ENCODE data around the gene EDN2. TPM values are rescaled to one million over a fixed set of nuclear protein-coding genes. Genes with fewer than 3 reads are reported as not detected.

EDN2 gene
- polyA plus RNA-seq, 4 donors: 1.1 to 5.3 (median 2.5) TPM

DNA sequence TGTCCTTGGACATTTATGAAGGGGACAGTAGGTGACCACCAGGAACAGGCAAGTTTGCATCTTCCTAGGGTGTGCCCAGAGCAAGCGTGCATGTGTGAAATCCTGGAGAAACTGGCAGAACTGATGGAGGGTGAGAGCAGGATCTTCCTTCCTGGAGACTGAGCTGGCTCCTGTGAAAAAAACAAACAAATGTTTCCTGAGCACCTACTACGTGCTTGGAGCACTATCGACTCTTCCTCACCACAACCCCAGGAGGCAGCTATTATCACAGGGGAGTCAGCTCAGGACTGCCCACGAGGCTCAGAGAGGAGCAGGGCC, 1.5 kb upstream of the EDN2 start:
- DNase-seq (ENCODE audit: low read depth in 4 of 4, low spot score in 3 of 4): no peak

DNA sequence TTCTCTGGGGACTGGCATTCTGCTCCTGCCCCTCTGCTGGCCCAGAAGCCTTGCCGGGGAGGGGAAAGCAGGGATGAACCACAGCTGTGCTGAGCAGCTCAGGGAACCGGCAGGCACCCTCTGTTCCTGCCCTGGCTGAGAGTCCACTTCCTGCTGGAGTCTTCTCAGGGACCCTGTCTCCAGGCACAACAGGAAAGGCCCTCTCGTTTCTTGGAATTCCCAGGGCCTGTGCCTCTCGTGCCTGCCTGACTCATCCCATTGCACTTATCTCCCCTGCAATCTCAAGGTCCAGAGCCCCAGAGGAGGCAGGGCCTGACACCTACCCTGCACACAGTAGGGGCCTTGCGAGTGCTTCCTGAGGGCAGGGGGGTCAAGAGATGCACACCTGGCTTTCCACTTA, 1.1 kb upstream of the EDN2 start:
- no peak for DNase-seq (ENCODE audit: low read depth in 4 of 4, low spot score in 3 of 4)

DNA sequence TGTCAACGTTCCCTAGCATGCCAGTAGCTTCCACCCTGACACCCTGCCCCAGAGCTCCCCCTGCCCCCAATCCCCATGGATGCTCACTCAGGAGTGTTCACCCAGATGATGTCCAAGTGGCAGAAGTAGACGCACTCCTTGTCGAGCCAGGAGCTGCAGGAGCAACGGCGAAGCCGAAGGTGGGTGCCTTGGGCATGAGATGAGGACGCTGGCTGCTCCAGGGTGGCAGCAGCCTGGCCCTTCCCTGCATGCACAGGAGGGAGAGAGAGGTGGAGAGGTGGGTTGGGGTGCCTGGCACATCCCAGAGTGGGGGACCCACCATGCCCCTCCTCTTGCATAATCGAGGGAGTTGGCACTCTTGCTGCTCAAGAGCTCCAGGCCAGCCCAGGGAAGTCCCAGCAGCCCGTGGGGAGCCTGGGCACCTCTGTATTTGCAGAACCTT, 502 bp downstream of the EDN2 start:
- no peak for DNase-seq (ENCODE audit: low read depth in 4 of 4, low spot score in 3 of 4)

DNA sequence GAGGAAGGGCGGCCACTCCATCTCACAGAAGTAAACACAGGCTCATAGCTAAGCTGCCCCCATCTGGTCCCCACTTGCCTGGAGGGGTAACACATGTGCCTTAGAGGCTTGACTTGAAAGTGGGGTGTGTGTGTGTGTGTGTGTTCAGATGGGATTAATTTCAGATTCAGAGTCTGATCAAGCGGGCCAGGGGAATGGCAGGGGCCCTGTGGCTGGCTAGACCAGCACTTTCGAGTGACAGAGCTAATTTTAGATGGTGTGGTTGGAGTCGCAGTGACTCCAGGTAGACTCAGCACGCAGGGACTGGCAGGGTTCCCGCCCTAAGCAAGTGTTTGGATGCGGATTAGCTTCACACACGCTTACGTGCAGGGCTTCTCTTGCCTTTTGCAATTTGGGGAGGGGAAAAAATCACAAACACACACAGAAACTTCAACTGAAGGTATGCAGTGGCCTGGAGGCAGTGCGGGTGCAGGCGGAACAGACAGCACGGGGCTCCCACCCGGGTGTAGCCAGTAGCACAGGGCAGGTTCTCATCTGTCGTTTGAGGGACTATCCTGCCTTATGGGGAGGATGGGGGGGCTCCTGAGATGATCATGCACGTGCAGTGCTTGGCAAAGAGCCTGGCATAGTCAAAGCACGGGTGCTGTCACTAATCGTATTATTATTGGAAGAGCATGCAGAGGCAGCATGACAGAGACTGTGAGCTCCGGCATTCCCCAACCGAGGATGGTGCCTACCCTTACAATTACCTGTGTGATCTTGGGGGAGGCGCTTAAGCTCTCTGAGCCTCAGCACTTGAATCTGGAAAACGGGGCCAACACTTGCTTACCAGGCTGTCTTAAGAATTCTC, 1.3 kb downstream of the EDN2 start:
- no peak for DNase-seq (ENCODE audit: low read depth in 4 of 4, low spot score in 3 of 4)

DNA sequence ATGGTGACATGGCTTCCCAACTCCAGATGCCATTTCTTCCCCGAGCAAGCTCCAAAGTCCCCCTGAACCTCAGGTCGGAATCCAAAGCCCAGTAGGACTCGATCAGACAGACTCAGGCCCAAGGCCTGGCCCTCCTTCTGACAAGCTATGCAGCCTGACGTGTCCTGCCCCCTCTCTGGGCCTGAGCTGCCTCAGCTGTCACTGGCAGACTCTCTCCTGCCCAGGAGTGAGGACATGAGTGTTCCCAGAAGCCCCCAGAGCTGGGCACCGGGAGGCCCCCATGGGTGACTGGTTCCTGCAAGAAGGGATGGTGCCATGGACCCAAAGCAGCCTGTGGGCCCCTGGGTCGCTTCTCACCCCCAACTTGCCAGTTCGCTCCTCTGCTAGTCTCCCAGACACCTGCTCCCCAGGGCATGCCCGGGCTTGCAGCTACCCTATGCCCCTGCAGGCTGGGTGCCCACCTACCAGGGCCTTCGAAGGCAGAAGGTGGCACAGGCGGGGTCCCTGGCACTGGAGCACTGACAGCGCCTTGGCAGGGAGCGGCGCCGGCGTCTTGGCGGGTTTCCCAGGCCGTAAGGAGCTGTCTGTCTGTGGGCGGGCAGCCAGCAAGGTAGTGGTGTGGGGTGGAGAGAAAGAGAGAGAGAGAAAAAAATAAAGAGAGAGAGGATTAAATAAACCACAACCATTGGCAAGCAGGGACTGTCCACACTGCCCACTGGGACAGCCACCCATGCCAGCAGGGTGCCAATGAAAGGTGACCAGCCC, 2.3 kb downstream of the EDN2 start:
- no peak for DNase-seq (ENCODE audit: low read depth in 4 of 4, low spot score in 3 of 4)

DNA sequence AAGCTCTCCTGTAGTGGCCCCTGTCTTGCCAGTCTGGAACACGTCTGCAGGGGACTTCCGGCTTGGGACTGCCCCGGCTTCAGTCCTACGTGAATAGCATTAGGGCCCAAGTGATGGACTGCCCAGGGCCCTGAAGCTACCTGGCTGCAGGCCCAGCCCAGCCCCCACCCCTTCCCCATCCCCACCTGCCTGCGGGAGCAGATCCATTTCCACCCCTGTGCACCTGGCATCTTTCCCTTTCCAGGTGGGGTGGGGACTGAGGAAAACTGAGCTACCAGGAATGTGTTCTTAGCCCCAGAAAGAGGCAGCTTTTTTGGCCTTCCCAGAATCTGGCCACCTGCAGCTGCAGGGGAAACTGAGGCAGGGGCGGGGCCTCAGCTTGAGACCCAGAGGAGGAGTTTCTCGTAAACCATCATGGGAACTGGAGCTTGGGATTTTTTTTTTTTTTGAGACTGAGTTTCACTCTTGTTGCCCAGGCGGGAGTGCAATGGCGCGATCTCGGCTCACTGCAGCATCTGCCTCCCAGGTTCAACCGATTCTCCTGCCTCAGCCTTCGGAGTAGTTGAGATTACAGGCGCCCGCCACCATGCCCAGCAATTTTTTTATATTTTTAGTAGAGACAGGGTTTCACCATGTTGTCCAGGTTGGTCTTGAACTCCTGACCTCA, 3.2 kb downstream of the EDN2 start:
- no peak for DNase-seq (ENCODE audit: low read depth in 4 of 4, low spot score in 3 of 4)

DNA sequence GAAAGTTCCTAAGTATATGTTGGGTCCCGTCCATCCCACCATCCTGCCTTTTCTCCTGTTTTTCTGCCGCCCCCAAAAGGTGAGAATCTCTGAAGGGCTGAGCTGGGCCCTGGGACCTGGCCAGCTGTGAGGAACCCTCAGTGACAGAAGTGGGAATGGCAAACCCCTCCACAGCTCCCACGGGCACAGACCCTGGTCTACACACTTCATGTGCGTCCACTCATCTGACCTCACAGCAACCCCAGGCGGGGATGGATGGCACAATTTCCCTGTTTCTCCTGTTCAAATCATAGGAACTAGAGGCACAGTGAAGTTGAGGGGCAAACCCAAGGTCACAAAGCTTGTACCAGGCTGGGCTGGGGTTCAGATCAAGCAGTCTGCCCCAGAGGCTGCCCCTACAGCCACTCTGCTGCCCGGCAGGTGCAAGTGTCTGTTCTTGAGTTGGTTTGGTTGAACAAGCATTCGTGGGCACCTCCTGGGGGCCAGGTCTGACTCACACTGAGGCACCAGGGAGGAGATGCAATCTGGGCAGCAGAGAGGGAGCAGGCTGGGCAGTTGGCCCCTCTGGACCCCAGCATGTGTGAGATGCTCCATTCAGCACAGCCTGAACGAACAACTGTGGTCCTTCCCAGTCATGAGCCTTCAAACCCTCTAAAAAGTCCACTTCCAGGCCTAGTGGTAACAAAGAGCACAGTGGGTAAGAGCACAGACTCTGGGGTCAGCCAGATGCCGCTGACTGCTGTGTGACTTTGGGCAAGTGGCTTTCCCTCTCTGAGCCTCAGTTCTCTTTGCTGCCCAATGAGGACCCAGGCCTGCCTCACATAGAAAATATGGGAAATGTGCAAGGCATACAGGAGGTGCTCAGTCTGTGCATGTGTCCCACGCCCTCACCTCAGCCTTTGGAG, 4.0 kb downstream of the EDN2 start:
- DNase-seq (ENCODE audit: low read depth in 4 of 4, low spot score in 3 of 4): no peak

DNA sequence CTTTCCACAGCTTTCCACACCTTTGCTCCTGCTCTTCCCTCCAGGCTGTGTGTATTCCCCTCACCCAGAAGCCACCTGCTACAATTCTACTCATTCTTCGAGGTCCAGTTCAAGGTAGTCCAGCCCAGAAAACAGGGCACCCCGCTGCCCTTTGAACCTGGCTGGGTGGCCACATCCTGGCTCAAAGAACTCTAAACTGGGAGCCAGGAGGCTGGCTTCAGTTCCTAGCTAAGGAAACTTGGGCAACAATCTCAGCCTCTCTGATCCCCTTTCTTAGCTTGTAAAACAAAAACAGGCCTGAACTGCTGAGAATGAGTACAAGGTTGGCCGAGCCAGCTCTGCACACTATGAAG, 4.7 kb downstream of the EDN2 start:
- no peak for DNase-seq (ENCODE audit: low read depth in 4 of 4, low spot score in 3 of 4)

DNA sequence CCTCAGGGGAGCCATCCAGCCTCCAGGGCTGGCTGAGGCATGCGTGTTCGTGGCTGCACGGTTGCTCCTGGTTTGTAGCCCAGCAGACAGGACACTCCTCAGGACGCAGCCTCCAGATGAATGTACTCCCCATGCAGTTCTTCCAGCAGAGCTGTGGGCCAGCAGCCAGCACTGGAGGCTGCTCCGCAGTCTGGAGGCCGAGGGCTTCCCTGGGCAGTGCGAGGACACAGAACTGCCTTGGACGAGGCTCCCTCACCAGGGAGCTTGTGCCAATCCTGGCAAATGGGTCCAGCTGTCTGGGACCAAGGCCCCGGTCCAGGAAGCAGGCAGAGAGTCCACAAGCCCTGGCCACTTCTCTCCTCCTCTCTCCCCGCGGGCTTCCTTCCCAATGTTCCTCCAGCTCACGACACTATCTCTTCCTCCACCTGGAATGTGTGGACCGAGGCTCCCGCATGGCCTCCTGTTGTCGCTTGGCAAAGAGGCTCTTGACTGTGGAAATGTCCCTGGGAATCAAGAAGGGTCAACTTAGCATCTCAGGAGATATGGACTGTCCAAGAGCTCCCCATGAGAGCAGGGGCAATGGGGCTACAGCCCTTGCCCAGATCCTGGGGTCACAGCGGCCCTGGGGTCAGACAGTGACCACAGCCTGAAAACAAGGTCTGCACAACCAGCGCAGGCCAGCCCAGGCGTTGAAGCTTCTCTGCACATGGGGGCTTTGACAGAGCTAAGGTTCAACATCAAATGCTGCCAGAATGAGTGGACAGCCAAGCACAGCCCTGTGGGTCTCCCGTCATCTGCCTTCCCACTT, 5.3 kb downstream of the EDN2 start:
- no peak for DNase-seq (ENCODE audit: low read depth in 4 of 4, low spot score in 3 of 4)

DNA sequence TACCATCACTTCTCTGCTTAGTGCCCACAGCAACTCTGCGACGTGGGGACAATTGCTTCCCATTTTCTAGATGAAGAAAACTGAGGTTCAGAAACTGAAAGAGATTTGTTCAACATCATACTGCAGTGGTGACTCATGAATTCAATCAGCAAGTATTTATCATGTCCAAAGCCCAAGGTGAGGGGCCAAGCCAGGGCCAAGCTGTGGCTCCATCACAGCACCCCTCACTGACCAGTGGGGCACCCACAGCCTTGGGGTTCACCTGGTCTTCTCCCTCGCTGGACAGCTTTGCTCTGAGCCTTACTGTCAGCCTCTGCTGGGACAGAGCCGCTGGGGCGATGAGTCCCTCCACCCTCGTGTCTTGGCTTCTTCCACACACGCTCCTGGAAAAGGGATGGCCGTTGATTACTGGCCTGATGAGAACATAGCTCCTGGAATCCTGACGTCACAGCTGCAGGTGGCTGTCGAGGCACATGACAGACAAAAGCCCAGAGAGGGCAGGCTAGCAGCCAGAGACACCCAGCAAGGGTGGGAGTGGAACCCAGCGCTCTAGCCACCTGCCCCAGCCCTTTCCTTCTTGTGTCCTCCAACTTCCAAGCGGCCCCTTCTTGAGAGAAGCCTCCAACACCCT, 6.2 kb downstream of the EDN2 start:
- DNase-seq (ENCODE audit: low read depth in 4 of 4, low spot score in 3 of 4): no peak

DNA sequence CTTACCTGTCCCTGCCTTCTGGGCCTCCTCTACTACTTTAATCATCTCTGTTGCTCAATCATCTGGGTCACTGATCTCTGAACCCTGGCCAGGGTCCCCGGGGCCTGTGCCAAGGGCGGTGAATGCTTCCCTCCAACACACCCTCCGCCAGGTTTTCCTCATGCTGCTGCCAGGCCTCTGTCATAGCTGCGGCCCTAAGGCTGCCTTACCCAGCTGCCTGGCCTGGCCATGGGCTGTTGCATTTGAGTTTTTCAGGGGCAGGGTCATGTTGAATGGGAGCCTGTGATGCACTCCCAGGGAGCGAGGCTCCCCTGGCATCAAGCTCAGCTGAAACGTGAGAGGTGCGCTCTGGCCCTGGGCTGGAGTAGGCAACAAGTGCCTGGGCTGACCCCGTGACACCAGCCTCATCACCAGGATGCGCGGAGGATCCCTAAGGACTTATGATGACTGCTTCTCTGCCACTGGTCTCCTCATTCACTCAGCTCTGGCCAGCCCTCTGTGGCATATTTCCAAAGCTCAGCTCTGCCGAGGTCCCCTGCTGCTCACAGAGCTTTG, 7.6 kb downstream of the EDN2 start:
- DNase-seq (ENCODE audit: low read depth in 4 of 4, low spot score in 3 of 4): no peak

DNA sequence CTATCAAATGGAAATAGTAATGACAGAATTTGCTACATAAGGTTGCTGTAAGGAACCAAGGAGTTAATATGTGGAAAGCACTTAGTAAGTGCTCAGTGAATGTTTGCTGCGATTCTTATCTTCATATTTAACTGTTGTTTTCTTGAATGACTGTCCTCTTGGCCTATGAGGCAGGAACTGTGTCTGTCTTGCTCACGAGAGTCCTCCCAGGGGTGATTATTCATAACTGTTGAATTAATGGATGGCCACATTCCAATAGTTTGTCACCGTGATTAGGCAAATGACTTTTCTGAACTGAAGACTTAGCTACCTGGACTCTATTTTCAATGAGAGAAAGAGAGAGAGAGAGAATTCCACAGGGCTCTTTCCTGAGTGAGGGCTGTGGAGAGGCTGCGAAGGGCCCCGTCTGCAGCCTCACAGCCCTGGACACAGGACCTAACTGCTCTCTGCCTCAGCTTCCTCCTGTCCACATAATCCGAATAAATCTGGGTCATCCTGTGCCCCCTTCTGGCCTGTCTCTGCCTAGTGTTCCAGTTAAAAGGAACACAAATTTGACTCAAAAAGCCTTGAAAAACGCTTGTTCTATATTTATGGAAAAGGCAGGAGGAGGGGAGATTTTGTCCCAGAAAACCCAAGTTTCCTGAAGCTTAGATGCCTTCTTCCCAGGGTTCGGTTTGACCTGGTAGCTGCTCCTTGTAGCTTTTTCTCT, 8.5 kb downstream of the EDN2 start:
- DNase-seq (ENCODE audit: low read depth in 4 of 4, low spot score in 3 of 4): no peak

DNA sequence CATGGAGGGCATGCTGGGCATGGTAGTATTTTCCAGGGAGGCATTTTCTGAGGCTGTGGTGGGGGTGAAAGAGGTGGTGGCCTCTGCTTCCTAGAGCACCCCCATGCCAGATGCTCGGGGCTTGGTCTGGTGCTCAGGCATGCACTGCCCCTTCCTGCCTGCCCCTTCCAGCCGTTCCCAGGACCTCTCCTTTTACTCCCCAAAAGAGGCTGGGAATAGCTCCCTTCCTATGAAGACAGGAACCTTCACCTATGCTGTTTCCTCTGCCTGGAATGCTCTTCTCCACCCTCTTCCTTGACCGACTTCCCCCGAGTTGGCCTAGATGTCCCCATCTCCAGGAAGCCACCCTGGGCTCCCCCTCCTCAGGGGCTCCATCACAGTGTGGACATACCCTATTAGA, 9.1 kb downstream of the EDN2 start:
- no peak for DNase-seq (ENCODE audit: low read depth in 4 of 4, low spot score in 3 of 4)

DNA sequence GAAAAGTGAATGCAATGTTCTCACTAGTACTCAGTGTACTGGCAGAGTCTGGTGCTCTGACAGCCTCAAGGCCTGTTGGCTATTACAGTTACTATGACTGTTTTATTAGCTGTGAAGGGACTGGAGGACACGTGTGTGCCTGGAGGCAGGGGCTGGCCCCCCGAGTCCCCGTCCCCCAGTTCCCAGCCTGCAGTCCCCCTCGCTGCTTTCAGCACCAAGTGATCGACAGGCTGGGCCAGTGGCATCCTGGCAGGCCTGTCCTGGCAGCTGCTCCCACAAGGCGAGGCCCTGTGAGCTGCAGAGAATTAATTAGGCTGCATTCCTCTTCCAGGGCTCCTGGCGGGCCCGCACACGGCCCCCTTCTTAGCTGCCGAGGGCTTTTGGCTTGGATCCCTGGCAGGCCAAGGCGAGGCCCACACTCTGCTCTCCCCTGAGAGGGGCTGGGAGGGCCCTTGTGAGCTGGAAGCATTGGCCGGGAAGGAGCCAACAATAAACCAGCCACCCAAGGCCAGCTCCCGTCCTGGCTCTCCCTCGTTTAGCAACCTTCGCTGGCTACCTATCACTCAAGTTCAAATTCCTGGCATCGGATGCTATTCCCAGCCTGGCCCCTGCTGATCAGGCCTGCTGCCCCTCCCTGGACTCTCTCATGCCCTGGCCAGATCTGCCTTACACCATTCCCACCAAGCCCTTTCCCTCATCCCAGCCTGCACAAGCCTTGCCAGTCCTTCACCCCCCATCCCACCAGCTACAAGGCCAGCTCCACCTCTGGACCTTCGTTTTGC, 9.8 kb downstream of the EDN2 start:
- DNase-seq (ENCODE audit: low read depth in 4 of 4, low spot score in 3 of 4): no peak

DNA sequence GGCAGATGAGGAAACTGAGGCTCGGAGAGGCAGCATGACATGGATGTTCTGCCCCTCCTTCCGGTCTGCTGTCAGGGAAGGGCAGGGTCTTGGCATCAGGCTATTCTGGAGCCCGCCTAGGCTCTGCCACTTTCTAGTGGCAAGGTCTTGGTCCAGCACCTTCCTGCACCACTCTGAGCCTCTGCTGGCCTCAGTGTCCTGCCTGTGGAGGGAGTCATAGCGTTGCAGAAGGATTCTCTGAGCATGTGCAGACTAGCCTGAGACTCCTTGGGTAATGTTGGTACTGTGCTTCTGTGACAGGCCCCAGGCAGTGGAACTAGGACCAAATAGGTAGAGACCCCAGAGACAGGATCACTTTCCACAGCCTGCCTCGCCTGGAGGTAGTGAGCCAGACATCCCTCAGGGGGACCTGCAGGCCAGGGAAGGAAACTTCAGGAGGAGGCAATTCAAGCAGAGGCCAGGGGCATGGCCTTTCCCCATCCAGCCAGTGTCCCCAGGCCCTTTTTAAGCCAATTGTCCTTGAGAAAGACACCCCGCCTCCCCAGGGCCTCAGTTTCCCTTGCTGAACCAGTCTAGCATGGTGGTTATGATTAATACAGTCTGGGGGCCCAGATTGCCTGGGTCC, 10.6 kb downstream of the EDN2 start:
- no peak for DNase-seq (ENCODE audit: low read depth in 4 of 4, low spot score in 3 of 4)

DNA sequence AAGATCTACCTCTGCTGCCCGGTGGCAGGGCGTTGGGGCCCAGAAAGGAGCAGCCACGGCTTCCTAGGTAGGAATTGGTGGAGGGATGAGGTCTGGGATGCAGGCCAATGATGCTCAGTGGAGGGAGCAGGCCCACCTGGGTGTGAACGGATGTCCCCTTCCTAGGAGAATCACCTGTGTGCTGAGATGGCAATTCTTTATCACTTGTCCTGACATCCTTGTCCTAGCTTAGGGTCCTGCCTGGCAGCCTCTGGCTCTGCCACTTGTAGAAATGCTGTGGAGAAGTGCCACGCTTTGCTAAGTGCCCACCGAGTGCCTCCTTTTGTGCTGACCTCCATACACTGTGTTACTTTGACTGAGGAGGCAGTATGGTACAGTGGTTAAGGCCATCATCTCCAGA, 12.8 kb downstream of the EDN2 start:
- DNase-seq (ENCODE audit: low read depth in 4 of 4, low spot score in 3 of 4): no peak

DNA sequence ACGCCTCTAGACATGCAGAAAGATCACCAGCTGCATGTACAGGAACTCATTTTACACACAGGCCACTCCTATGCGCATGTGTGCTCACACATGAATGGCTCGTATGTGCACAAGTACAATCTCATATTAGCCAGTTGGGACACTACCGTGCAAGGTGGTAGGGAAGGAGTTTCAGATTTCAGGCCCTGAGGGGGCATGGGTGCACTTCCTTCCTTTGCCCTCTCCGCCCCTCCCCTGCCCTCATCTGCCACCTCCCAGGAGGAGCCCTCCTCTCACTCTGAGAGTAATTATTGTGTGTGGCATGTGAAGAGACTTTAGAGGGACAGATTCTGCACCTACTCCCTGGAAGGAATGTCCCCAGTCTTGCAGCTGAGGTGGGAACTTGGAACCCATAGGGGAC, 14.8 kb downstream of the EDN2 start:
- DNase-seq (ENCODE audit: low read depth in 4 of 4, low spot score in 3 of 4): no peak
